ENCODE measurements around the gene EXOC2. TPM values are rescaled to one million over a fixed set of nuclear protein-coding genes. Genes with fewer than 3 reads are reported as not detected.

The EXOC2 gene
- total RNA-seq, 4 donors from 2014 or later, result 25.6 to 37.1 (median 30.8) TPM

GRCh38 chr6:484746-485145 lies 208.2 kb downstream of the EXOC2 start:
- Histone ChIP-seq H3K36me3 (peaks cover 17 to 21% of the 10 kb centered on the region in 2 donors), H3K27me3 (no peaks in the 10 kb centered on the region), H3K27ac (no peak overlapping the region), H3K9me3 (no peaks in the 10 kb centered on the region), H3K4me3 (replicated peaks in 1 of 3) (no peak overlapping the region), H3K4me1 (no peaks in the 10 kb centered on the region)
- 94% methylated on average over 6 of the region's 6 CpGs for WGBS, 2 donors
- intact Hi-C loops (cut with DNase I), result no loop called here
- DNase-seq, result no peak
- no peak for TF ChIP-seq CTCF (IDR thresholded peaks at IDR 0.05)
- no peak for TF ChIP-seq POLR2A (IDR thresholded peaks at IDR 0.05)

- no peaks in the 10 kb centered on the region for H3K9me3 ChIP-seq
- H3K4me1 ChIP-seq, result no peaks in the 10 kb centered on the region
- DNase-seq, result no peak
- no peaks in the 10 kb centered on the region for H3K27me3 ChIP-seq
- TF ChIP-seq POLR2A (IDR thresholded peaks at IDR 0.05) (no peak), CTCF (IDR thresholded peaks at IDR 0.05) (no peak)
- WGBS, 2 donors, result 60 to 64% methylated on average over 4 of the region's 4 CpGs
- intact Hi-C loops (cut with DNase I), result no loop called here
- H3K4me3 ChIP-seq (replicated peaks in 1 of 3), result no peak overlapping the region
- no peak overlapping the region for H3K27ac ChIP-seq
- peaks cover 17 to 21% of the 10 kb centered on the region in 2 donors for H3K36me3 ChIP-seq
These were observed 208.7 kb downstream of the EXOC2 start for GRCh38 chr6:484086-484745.

- no peaks in the 10 kb centered on the region for H3K36me3 ChIP-seq
- no peaks in the 10 kb centered on the region for H3K27me3 ChIP-seq
- H3K4me3 ChIP-seq (replicated peaks in 1 of 3), result no peak overlapping the region
- no peaks in the 10 kb centered on the region for H3K9me3 ChIP-seq
- TF ChIP-seq CTCF (IDR thresholded peaks at IDR 0.05) (no peak), POLR2A (IDR thresholded peaks at IDR 0.05) (no peak)
- intact Hi-C loops (cut with DNase I), result no loop called here
- WGBS, 2 donors, result 74 to 78% methylated on average over 14 of the region's 14 CpGs
- DNase-seq, result no peak
- H3K27ac ChIP-seq, result no peak overlapping the region
- H3K4me1 ChIP-seq, result no peaks in the 10 kb centered on the region
These were observed 217.6 kb downstream of the EXOC2 start for GRCh38 chr6:475314-475713.

GRCh38 chr6:474453-475185 lies 218.3 kb downstream of the EXOC2 start:
- intact Hi-C loops (cut with DNase I), result no loop called here
- H3K27me3 ChIP-seq, result no peaks in the 10 kb centered on the region
- no peaks in the 10 kb centered on the region for H3K4me1 ChIP-seq
- no peak overlapping the region for H3K27ac ChIP-seq
- WGBS, 2 donors, result 52 to 57% methylated on average over 16 to 19 of the region's 19 CpGs
- no peaks in the 10 kb centered on the region for H3K36me3 ChIP-seq
- no peaks in the 10 kb centered on the region for H3K9me3 ChIP-seq
- H3K4me3 ChIP-seq (replicated peaks in 1 of 3), result no peak overlapping the region
- peak; percentile 9 to 10 for DNase-seq
- TF ChIP-seq CTCF (IDR thresholded peaks at IDR 0.05), result no peak
- TF ChIP-seq POLR2A (IDR thresholded peaks at IDR 0.05), result no peak

- 87 to 88% methylated on average over 23 of the region's 27 CpGs for WGBS, 2 donors
- no peaks in the 10 kb centered on the region for H3K4me1 ChIP-seq
- no peaks in the 10 kb centered on the region for H3K27me3 ChIP-seq
- H3K9me3 ChIP-seq, result no peaks in the 10 kb centered on the region
- H3K4me3 ChIP-seq (replicated peaks in 1 of 3), result no peak overlapping the region
- no peak overlapping the region for H3K27ac ChIP-seq
- H3K36me3 ChIP-seq, result no peaks in the 10 kb centered on the region
- intact Hi-C loops (cut with DNase I), result no loop called here
- no peak for DNase-seq
- TF ChIP-seq CTCF (IDR thresholded peaks at IDR 0.05), result no peak
- no peak for TF ChIP-seq POLR2A (IDR thresholded peaks at IDR 0.05)
These were observed 219.0 kb downstream of the EXOC2 start for GRCh38 chr6:473768-474452.

Data from thyroid gland (tissue), 4 donors.